Pancreas (tissue), 10 donors: ENCODE measurements around the gene PDE6B. TPM values are rescaled to one million over a fixed set of nuclear protein-coding genes. Genes with fewer than 3 reads are reported as not detected.

Source experiments
- ATAC-seq, 4 donors: fragments of 200-7000 bp; cut with Tn5 transposase; one replicate each; pipeline versions ENCODE4 v1.8.0 to v1.9.1; 2020; ENCODE audit warnings: mild to moderate bottlenecking in 4 of 4, moderate library complexity in 4 of 4
- DNase-seq, 6 donors: peaks; one replicate each; pipeline ENCODE4 v3.0.0-alpha.2; 2020
- FAIRE-seq: peaks from 2 replicates; lab custom pipeline; 2012; peaks lifted over from hg19 to GRCh38; lab: Jason Lieb, UNC
- H3K27ac ChIP-seq, 4 donors: fragments of 200-600 bp; sonication (generic); 1 replicate in 3 of 4; 2 replicates in 1 of 4; pipeline versions ENCODE4 v1.5.0 to v1.8.0; 2020
- H3K27me3 ChIP-seq, 4 donors: fragments of 200-600 bp; one replicate each; pipeline ENCODE4 v1.8.0; 2021
- H3K36me3 ChIP-seq, 3 donors: fragments of 200-600 bp; sonication (generic) in 1 of 3; one replicate each; pipeline versions ENCODE4 v1.5.0 to v1.8.0; 2020 to 2021
- H3K4me1 ChIP-seq, 3 donors: fragments of 200-600 bp; one replicate each; pipeline ENCODE4 v1.8.0; 2021
- H3K4me3 ChIP-seq, 4 donors: fragments of 200-600 bp; sonication (generic) in 2 of 4; one replicate each; pipeline versions ENCODE4 v1.5.0 to v1.8.0; 2020 to 2021
- H3K9me3 ChIP-seq, 4 donors: fragments of 200-600 bp; one replicate each; pipeline ENCODE4 v1.8.0; 2021
- CTCF ChIP-seq, 4 donors: fragments of 200-600 bp; sonication (generic) in 3 of 4; IDR thresholded peaks; one replicate each; pipeline versions ENCODE4 v1.5.0 to v1.8.0; 2021; ENCODE audit warnings: antibody characterized with exemption in 4 of 4
- WGBS, 2 donors: extraction: QIAGEN DNeasy Blood & Tissue Kit; methylation state at CpG; one replicate each; pipeline ENCODE4 v1.1.7; 2013; 5-methylcytosine and 5-hydroxymethylcytosine counted together
- intact Hi-C, 3 donors: fragments of 100-400 bp; cut with DNase I; formaldehyde crosslinking; loops; one replicate each; pipeline versions ENCODE4 v1.11.1 to v1.14.2; 2022
- polyA plus RNA-seq, 2 donors: library from polyadenylated mRNA; stranded (reverse); fragments of 200-250 nt; gene quantifications; one replicate each; pipeline ENCODE4 v1.2.3, GENCODE V29; 2013
- total RNA-seq, 6 donors: library from RNA; stranded (reverse); fragmentation: NEBNext Ultra II Directional in 4 of 6; extraction: Animal tissue kit (Norgen Biotek cat#: 25700) in 4 of 6; gene quantifications; one replicate each; pipeline versions ENCODE4 v1.2.1 to v1.2.4, GENCODE V29; 2021 to 2023
- donor health status: healthy with polysubstance abuse.
- donor health status: DM: no; HTN: no; CAD: no; lungs with moderate emphysema.
- donor health status: DM: no; HTN: no; CAD: no.
- donor health status: control.
- donor health status: control.
- donor health status: Bipolar disorder and iron deficiency.
- donor health status: DM: yes; HTN: yes; CAD: no.
- donor health status: DM: no; HTN: no; CAD: no.
- donor health status: DM: no; HTN: no; CAD: no.
- donor health status: DM: yes; HTN: yes; CAD: no.

PDE6B gene
- total and polyA plus RNA-seq, 8 donors, result 0.99 to 6.6 (median 2.9) TPM

GRCh38 chr4:671769-672168 lies 46.4 kb downstream of the PDE6B start:
- FAIRE-seq (no peak), ATAC-seq (no peak), DNase-seq (peak in 1 of 6 donors; percentile 13)
- intact Hi-C loops, result no loop called here
- Histone ChIP-seq H3K27me3 (no peaks in the 10 kb centered on the region), H3K4me3 (no peak overlapping the region), H3K4me1 (peaks cover 0 to 15% (median 12%) of the 10 kb centered on the region in 3 donors), H3K27ac (no peak overlapping the region), H3K36me3 (peaks cover 0 to 8% (median 0%) of the 10 kb centered on the region in 3 donors), H3K9me3 (no peaks in the 10 kb centered on the region)
- no peak for TF ChIP-seq CTCF (IDR thresholded peaks at IDR 0.05)
- WGBS, 2 donors, result 94 to 95% methylated on average over 3 of the region's 3 CpGs

GRCh38 chr4:673349-674091 lies 48.1 kb downstream of the PDE6B start:
- TF ChIP-seq CTCF (IDR thresholded peaks at IDR 0.05), result no peak
- DNase-seq (peak in 2 of 6 donors; percentile 52 to 88), FAIRE-seq (no peak), ATAC-seq (peak; percentile 25 to 29 (median 28))
- Histone ChIP-seq H3K27me3 (no peaks in the 10 kb centered on the region), H3K36me3 (peaks cover 0 to 8% (median 0%) of the 10 kb centered on the region in 3 donors), H3K27ac (peak overlapping the region in 2 of 4 donors; percentile 33 to 92), H3K9me3 (no peaks in the 10 kb centered on the region), H3K4me3 (peak overlapping the region; percentile 79 to 94 (median 89)), H3K4me1 (peaks cover 0 to 15% (median 12%) of the 10 kb centered on the region in 3 donors)
- 5% methylated on average over 47 to 55 of the region's 55 CpGs for WGBS, 2 donors
- intact Hi-C loops, result no loop called here

- TF ChIP-seq CTCF (IDR thresholded peaks at IDR 0.05), result peak; percentile 65 to 98 (median 90)
- ATAC-seq (peak; percentile 89 to 94 (median 92)), FAIRE-seq (no peak), DNase-seq (peak; percentile 95 to 100 (median 98))
- no peaks in the 10 kb centered on the region for H3K9me3 ChIP-seq
- intact Hi-C loops, result no loop called here
- H3K36me3 ChIP-seq, result peaks cover 0 to 8% (median 0%) of the 10 kb centered on the region in 3 donors
- no peaks in the 10 kb centered on the region for H3K27me3 ChIP-seq
- WGBS, 2 donors, result 0% methylated on average over 68 to 84 of the region's 84 CpGs
- peaks cover 0 to 15% (median 12%) of the 10 kb centered on the region in 3 donors for H3K4me1 ChIP-seq
- H3K27ac ChIP-seq, result peak within 1 kb of the TSS; percentile 85 to 92 (median 86)
- H3K4me3 ChIP-seq, result peak within 1 kb of the TSS; percentile 79 to 94 (median 89)
Measured at GRCh38 chr4:674172-675035, 49.0 kb downstream of the PDE6B start, which contains the start of the genes ATP5ME and MYL5. TSS of gene ATP5ME (minus strand) at chr4:674276. CDS start at chr4:674247, 29 bp downstream. TSS of gene MYL5 (plus strand) at chr4:674542. CDS start at chr4:678027, 3,485 bp downstream.

GRCh38 chr4:675036-675882 lies 49.9 kb downstream of the PDE6B start:
- 59 to 60% methylated on average over 26 of the region's 26 CpGs for WGBS, 2 donors
- Histone ChIP-seq H3K27ac (peak overlapping the region in 3 of 4 donors; percentile 85 to 92 (median 85)), H3K4me1 (peaks cover 0 to 15% (median 12%) of the 10 kb centered on the region in 3 donors), H3K36me3 (peaks cover 0 to 8% (median 0%) of the 10 kb centered on the region in 3 donors), H3K4me3 (peak overlapping the region; percentile 79 to 94 (median 89)), H3K9me3 (no peaks in the 10 kb centered on the region), H3K27me3 (no peaks in the 10 kb centered on the region)
- intact Hi-C loops, result no loop called here
- no peak for FAIRE-seq
- peak; percentile 5 to 10 (median 8) for ATAC-seq
- TF ChIP-seq CTCF (IDR thresholded peaks at IDR 0.05), result no peak
- DNase-seq, result peak in 2 of 6 donors; percentile 67 to 83
